Suprapubic skin (tissue), 4 donors: Measurements from ENCODE around the gene GJC2. TPM values are rescaled to one million over a fixed set of nuclear protein-coding genes. Genes with fewer than 3 reads are reported as not detected.

Experiments used
- DNase-seq, 2 donors: peaks; one replicate each; pipeline ENCODE4 v3.0.0-alpha.2; 2019; ENCODE audit warnings: low spot score in 2 of 2
- H3K27ac ChIP-seq: fragments of 200-600 bp; sonication (generic); one replicate; pipeline ENCODE4 v1.5.1; 2019
- H3K27me3 ChIP-seq: fragments of 200-600 bp; sonication (generic); one replicate; pipeline ENCODE4 v1.5.1; 2019
- H3K36me3 ChIP-seq: fragments of 200-600 bp; sonication (generic); one replicate; pipeline ENCODE4 v1.5.1; 2019
- H3K4me1 ChIP-seq: fragments of 200-600 bp; sonication (generic); one replicate; pipeline ENCODE4 v1.5.1; 2019
- H3K4me3 ChIP-seq: fragments of 200-600 bp; sonication (generic); one replicate; pipeline ENCODE4 v1.5.1; 2019; ENCODE audit warnings: mild to moderate bottlenecking
- H3K9me3 ChIP-seq: fragments of 200-600 bp; sonication (generic); one replicate; pipeline ENCODE4 v1.5.1; 2019
- EP300 ChIP-seq: sonication (generic); formaldehyde crosslinking; IDR thresholded peaks from one replicate; pipeline ENCODE4 v1.6.1; 2017; ENCODE audit warnings: antibody characterized with exemption
- POLR2A ChIP-seq, 2 donors: fragments of 450-650 bp; IDR thresholded peaks; one replicate each; pipeline ENCODE4 v1.6.1; 2017; ENCODE audit warnings: antibody characterized with exemption in 2 of 2, mild to moderate bottlenecking in 2 of 2, moderate library complexity in 2 of 2
- POLR2AphosphoS5 ChIP-seq, 3 donors: sonication (generic); formaldehyde crosslinking; IDR thresholded peaks; one replicate each; pipeline ENCODE4 v1.6.1; 2017; ENCODE audit warnings: antibody characterized with exemption in 3 of 3
- whole genome bisulfite sequencing: methylation state at CpG from one replicate; pipeline ENCODE4 v1.1.5; 2018; 5-methylcytosine and 5-hydroxymethylcytosine counted together
- total RNA-seq, 4 donors: library from RNA; depleted of rRNA; stranded (reverse); fragments of >200 nt; gene quantifications; one replicate each; pipeline ENCODE4 v1.1.0, GENCODE V29; 2016
- TF ChIP-seq, protein P1 (sequence below), 2 donors: fragments of 200-600 bp in 1 of 2; fragments of 450-650 bp in 1 of 2; sonication (generic) in 1 of 2; IDR thresholded peaks; one replicate each; pipeline ENCODE4 v1.5.1; 2016 to 2019; ENCODE audit warnings: antibody characterized with exemption in 2 of 2, mild to moderate bottlenecking in 1 of 2, moderate library complexity in 1 of 2

GJC2 gene
- total RNA-seq, 4 donors from 2014 or later, result 2.5 to 3.6 (median 3.0) TPM

DNA sequence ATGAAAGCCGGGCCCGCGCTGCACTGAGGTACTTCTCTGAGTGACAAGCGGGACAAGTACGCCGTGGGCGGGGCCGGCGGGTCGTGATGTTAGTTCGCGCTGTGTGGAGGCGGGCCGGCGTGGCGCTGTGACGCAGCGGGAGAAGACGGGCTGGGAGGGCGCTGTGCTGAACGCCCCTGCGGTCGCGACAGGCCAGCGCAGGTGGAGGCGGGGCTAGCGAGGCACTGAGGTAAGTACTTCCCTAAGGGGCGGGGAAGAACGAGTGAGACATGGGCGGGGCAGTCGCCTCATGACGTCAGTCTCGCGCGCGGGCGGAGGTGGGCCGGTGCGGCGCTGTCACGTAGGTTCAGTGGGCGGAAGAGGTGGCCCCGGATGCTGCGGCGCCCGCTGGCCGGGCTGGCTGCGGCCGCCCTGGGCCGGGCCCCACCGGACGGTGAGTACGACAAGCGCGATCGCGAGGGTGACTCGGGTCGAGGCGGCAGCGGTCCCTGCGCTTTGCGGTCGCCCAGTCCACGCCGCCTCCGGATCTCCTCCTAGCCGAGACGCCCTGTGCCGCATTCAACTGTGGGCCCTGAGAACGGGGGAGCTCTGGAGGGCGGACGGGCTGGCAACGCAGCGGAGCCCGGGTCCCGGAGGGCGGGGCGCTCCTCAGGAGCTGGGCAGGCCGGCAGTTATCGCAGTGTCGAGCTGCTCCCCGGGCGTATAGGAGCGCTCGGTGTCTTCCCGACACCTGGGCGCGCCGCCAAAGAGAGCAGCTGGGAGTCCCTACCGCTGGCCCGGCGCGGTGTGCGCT, 9.6 kb upstream of the GJC2 start, which contains the start of gene GUK1:
Gene GUK1 (plus strand): TSS at position 349 of the 793 bp plus-strand sequence. CDS start 24 bp downstream, at position 373.
- no peaks in the 10 kb centered on the region for H3K27me3 ChIP-seq
- H3K27ac ChIP-seq, result peak within 1 kb of the TSS; percentile 93
- TF ChIP-seq POLR2AphosphoS5 (IDR thresholded peaks at IDR 0.05), result peak; percentile 35 to 76 (median 52)
- TF ChIP-seq POLR2A (IDR thresholded peaks at IDR 0.05), result peak; percentile 86 to 91
- peak; percentile 78 for TF ChIP-seq EP300
- TF ChIP-seq, protein P1, sequence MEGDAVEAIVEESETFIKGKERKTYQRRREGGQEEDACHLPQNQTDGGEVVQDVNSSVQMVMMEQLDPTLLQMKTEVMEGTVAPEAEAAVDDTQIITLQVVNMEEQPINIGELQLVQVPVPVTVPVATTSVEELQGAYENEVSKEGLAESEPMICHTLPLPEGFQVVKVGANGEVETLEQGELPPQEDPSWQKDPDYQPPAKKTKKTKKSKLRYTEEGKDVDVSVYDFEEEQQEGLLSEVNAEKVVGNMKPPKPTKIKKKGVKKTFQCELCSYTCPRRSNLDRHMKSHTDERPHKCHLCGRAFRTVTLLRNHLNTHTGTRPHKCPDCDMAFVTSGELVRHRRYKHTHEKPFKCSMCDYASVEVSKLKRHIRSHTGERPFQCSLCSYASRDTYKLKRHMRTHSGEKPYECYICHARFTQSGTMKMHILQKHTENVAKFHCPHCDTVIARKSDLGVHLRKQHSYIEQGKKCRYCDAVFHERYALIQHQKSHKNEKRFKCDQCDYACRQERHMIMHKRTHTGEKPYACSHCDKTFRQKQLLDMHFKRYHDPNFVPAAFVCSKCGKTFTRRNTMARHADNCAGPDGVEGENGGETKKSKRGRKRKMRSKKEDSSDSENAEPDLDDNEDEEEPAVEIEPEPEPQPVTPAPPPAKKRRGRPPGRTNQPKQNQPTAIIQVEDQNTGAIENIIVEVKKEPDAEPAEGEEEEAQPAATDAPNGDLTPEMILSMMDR (IDR thresholded peaks at IDR 0.05), result peak; percentile 38 to 39
- 0% methylated on average over 29 of the region's 95 CpGs for WGBS
- H3K36me3 ChIP-seq, result peaks cover 1% of the 10 kb centered on the region
- peaks cover 53% of the 10 kb centered on the region for H3K4me1 ChIP-seq
- H3K4me3 ChIP-seq, result peak within 1 kb of the TSS; percentile 81
- peak; percentile 100 for DNase-seq
- no peaks in the 10 kb centered on the region for H3K9me3 ChIP-seq

GRCh38 chr1:228140724-228141225, 9.0 kb upstream of the GJC2 start:
- peaks cover 60% of the 10 kb centered on the region for H3K4me1 ChIP-seq
- DNase-seq, result no peak
- peak overlapping the region; percentile 93 for H3K27ac ChIP-seq
- H3K36me3 ChIP-seq, result peaks cover 8% of the 10 kb centered on the region
- WGBS, result 10% methylated on average over 6 of the region's 25 CpGs
- no peaks in the 10 kb centered on the region for H3K9me3 ChIP-seq
- H3K4me3 ChIP-seq, result peak overlapping the region; percentile 81
- H3K27me3 ChIP-seq, result no peaks in the 10 kb centered on the region
- TF ChIP-seq EP300 (no peak), POLR2AphosphoS5 (IDR thresholded peaks at IDR 0.05) (no peak), POLR2A (IDR thresholded peaks at IDR 0.05) (no peak)
- TF ChIP-seq, protein P1 (IDR thresholded peaks at IDR 0.05), result no peak

DNA sequence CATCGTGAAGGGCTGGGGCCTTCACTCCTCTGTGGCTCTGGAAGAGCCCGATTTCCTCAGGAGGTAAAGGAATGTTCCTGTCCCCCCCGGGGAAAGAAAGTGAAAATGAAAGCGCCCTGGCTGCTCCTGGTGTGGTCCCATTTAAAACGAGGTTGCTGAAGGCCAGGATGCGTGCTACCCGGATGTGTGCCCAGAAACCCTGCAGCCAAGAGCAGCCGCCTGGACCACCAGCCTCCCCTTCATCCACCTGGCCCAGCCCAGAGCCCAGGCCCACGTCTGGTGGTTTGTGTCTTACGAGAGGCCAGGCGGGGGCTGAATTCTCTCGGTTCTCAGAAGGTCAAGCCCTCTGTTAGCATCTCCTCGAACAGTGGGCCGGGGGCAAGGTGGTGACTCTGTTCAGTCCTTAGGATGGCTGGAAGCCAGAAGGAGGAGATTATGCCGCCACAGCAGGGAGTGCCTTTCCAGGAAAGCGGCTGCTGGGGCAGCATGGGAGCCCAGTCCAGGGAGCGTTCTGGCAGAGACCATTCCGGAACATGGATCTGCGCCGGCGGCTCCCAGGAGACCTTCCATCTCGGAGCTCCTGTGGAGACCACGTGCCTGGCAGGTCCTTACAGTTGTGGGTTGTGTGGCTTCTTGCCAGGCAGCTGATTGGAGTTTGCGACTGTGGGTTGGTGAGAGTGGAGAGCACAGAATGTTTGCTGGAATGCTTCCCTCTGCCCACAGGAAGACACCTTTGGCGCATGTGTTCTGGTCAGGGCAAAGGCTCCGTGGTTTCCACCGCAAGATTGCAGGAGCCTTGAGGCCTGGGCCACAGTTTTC, 8.3 kb upstream of the GJC2 start:
- WGBS, result 14% methylated on average over 7 of the region's 27 CpGs
- Histone ChIP-seq H3K9me3 (no peaks in the 10 kb centered on the region), H3K4me3 (peak overlapping the region; percentile 81), H3K36me3 (peaks cover 14% of the 10 kb centered on the region), H3K27me3 (no peaks in the 10 kb centered on the region), H3K4me1 (peaks cover 65% of the 10 kb centered on the region), H3K27ac (peak overlapping the region; percentile 93)
- TF ChIP-seq POLR2A (IDR thresholded peaks at IDR 0.05), result no peak
- TF ChIP-seq, protein P1 (IDR thresholded peaks at IDR 0.05), result no peak
- no peak for TF ChIP-seq EP300
- no peak for TF ChIP-seq POLR2AphosphoS5 (IDR thresholded peaks at IDR 0.05)
- peak in 1 of 2 donors; percentile 80 for DNase-seq

DNA sequence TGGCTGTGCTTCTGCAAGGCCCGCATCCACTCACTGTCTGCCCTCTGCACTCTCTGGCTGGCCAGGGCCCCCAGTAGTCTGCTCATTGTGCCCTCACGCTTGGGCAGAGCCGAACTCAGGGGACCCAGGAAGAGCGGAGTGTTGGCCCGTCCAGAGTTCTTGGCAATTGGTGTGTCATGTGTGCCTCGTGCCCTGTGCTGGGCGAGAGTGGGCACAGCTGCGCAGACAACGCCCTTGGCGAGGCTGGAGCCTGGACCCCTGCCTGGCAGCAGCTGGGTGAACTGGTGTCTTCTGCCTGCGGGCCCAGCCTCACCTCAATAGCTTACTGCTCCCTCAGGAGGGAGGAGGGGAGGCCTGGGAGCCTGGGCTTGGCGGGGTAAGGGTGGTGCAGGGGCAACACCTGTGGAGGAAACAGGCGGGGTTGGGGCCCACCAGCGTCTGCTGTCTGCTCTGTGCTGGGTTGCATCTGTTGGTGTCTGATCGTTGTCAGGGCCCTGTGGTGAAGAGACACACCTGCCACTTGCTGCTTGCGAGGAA, 7.5 kb upstream of the GJC2 start:
- DNase-seq, result peak in 1 of 2 donors; percentile 68
- peaks cover 22% of the 10 kb centered on the region for H3K36me3 ChIP-seq
- no peaks in the 10 kb centered on the region for H3K9me3 ChIP-seq
- H3K27me3 ChIP-seq, result no peaks in the 10 kb centered on the region
- 54% methylated on average over 14 of the region's 16 CpGs for WGBS
- H3K27ac ChIP-seq, result peak overlapping the region; percentile 93
- TF ChIP-seq POLR2A (IDR thresholded peaks at IDR 0.05), result no peak
- TF ChIP-seq, protein P1 (IDR thresholded peaks at IDR 0.05), result no peak
- TF ChIP-seq EP300, result no peak
- no peak for TF ChIP-seq POLR2AphosphoS5 (IDR thresholded peaks at IDR 0.05)
- peak overlapping the region; percentile 81 for H3K4me3 ChIP-seq
- peaks cover 71% of the 10 kb centered on the region for H3K4me1 ChIP-seq
